ENCODE results near the gene KIF26B.
"Not testable (repeated sequence)": the region's sequence is repeated elsewhere in the genome, so short reads cannot be mapped to it uniquely, and the experiment has no call there.

The KIF26B gene

DNA sequence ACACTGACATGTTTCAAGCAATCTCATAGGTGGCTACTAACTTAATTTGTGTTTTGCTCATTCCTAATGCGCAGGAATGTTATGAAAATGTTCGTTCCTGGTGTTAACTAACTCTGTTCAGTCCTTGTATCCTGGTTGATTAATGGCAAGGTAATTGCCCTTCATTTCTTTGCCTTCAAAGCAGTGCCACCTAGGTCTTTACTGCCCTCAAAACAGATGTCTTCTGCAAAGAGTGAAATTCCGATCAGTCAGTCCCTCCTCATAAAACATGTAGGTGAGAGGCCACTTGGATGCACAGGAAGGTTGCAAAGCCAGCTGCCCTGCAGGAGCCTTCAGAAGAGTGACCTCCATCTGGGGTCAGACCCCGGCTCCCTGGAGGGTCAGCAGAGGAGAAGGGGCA, 179.4 kb downstream of the KIF26B start:
- DNase-seq (ENCODE audit: low read depth): no peak
- H3K4me3 ChIP-seq (ENCODE audit: low read depth, low read length): no peak overlapping the region
- TF ChIP-seq, protein P1, sequence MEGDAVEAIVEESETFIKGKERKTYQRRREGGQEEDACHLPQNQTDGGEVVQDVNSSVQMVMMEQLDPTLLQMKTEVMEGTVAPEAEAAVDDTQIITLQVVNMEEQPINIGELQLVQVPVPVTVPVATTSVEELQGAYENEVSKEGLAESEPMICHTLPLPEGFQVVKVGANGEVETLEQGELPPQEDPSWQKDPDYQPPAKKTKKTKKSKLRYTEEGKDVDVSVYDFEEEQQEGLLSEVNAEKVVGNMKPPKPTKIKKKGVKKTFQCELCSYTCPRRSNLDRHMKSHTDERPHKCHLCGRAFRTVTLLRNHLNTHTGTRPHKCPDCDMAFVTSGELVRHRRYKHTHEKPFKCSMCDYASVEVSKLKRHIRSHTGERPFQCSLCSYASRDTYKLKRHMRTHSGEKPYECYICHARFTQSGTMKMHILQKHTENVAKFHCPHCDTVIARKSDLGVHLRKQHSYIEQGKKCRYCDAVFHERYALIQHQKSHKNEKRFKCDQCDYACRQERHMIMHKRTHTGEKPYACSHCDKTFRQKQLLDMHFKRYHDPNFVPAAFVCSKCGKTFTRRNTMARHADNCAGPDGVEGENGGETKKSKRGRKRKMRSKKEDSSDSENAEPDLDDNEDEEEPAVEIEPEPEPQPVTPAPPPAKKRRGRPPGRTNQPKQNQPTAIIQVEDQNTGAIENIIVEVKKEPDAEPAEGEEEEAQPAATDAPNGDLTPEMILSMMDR (IDR thresholded peaks at IDR 0.05; ENCODE audit: control insufficient read depth, extremely low read depth, insufficient read depth): no peak

DNA sequence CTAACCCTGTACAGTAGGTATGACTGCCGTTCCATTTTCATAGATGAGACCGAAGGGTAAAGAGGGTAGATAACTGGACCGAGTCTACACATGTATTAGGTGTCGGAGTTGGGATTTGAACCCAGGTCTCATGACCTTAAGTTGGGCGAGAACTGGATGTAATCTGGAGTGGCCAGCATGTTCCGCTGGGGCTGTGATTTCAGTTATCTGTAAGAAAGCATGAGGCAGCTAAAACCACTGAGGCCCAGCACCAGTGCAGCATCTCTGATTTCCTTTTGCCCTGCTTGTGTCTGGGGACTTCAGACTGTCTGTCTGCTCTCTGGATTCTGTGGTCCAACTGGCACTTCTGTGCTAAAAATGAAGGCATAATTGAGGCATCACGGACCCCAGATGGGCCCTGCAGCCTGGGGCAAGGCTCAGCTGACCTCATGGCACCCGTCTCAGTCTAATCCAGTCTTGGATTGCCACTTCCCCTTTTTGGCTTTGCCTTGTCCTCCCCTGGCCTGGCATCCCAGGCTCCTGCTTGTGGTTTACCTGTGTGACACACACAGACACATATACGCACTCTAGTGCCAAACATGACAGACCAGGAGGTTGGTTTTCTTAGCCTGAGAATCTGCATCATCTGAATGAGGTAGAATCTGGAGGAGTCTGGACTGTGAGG, 180.2 kb downstream of the KIF26B start:
- no peak overlapping the region for H3K4me3 ChIP-seq (ENCODE audit: low read depth, low read length)
- no peak for DNase-seq (ENCODE audit: low read depth)
- TF ChIP-seq, protein P1 (IDR thresholded peaks at IDR 0.05; ENCODE audit: control insufficient read depth, extremely low read depth, insufficient read depth): no peak

DNA sequence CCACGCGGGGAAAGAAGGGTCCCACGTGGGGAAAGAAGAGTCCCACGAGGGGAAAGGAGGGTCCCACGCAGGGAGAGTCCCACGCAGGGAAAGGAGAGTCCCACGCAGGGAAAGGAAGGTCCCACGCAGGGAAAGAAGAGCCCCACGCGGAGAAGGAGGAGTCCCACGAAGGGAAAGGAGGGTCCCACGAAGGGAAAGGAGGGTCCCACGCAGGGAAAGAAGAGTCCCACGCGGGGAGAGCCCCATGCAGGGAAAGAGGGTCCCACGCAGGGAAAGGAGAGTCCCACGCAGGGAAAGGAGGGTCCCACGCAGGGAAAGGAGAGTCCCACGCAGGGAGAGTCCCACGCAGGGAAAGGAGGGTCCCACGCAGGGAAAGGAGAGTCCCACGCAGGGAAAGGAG, 180.9 kb downstream of the KIF26B start:
- not testable (repeated sequence) for H3K4me3 ChIP-seq (ENCODE audit: low read depth, low read length); DNase-seq (ENCODE audit: low read depth)

DNA sequence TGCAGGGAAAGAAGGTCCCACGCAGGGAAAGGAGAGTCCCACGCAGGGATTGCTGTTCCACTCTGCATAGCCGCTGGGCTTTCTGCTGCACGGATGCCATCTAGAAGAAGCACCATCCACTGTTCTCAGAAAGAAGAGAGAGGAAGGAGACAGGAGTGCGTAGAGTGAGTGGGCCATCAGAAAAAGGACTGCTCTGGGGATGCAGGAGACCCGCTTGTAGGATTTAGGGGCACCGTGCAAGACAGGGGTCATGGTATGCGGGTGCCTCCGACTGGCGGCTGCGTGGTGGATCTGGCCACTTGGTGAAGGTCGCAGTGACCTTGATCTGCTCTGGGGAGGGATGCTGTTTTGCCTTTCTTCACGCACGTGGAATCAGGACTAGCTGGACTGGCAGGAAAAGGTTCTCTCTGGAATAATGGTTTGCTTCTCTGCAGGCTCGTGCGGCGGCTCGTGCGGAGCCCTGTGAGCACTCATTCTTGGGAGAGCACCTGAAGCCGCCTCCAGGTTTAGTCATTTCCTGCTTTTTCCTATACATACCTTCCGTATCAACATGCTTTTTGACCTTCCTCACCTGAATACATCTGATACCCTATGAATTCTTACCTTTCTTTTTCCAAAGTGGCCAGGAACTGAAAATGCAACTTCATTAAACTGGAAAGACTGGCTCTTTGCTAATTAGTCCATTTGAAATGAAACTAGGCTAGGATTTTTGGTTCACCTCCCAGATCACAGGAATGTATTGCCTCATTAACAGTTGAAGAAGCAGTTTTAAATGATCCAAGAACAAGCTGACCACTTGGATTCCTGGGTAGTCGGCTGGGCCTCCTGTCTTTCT, 181.6 kb downstream of the KIF26B start:
- TF ChIP-seq, protein P1 (IDR thresholded peaks at IDR 0.05; ENCODE audit: control insufficient read depth, extremely low read depth, insufficient read depth): no peak
- H3K4me3 ChIP-seq (ENCODE audit: low read depth, low read length): no peak overlapping the region
- DNase-seq (ENCODE audit: low read depth): no peak

DNA sequence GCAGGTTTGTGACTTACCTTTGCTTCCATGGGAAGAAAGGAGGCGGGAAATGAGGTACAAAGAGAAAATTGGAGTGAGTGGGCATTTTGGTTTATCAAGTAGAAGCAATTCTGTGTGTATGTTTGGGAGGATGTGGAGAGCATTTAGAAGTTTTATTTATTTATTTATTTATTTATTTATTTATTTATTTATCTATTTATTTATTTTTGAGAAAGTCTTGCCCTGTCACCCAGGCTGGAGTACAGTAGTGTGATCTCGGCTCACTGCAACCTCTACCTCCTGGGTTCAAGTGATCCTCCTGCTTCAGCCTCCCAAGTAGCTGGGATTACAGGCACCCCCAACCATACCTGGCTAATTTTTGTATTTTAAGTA, 182.2 kb downstream of the KIF26B start:
- DNase-seq (ENCODE audit: low read depth); H3K4me3 ChIP-seq (ENCODE audit: low read depth, low read length): not testable (repeated sequence)

DNA sequence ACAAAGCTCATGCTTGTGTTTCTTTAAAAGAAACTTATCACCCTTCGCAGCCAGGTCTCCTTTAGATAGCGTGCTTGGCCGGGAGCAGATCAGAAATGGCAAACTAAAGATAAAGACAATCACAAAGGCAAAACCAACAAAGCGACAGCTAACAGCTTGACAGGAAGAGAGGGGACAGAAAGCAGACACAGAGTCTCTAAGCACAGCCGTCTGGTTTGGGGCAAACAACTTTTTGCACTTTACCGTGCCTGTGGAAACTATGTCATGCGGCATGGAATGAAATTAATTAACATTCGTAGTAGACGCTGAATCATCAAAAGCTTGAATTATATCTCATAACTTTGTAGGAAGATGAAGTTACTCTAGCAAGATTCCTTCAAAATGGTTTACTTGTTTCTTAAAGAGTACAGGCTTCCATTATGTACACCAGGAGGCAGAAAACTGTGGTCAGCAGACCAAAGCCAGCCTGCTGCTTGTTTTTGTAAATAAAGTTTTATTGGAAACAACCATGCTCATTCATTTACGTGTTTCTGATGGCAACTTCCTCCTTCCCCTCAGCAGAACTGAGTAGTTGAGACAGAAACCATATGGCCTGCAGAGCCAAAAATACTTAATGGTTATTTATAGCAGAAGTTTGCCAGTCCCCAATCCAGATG, 183.2 kb downstream of the KIF26B start:
- TF ChIP-seq, protein P1 (IDR thresholded peaks at IDR 0.05; ENCODE audit: control insufficient read depth, extremely low read depth, insufficient read depth): no peak
- no peak overlapping the region for H3K4me3 ChIP-seq (ENCODE audit: low read depth, low read length)
- DNase-seq (ENCODE audit: low read depth): no peak

DNA sequence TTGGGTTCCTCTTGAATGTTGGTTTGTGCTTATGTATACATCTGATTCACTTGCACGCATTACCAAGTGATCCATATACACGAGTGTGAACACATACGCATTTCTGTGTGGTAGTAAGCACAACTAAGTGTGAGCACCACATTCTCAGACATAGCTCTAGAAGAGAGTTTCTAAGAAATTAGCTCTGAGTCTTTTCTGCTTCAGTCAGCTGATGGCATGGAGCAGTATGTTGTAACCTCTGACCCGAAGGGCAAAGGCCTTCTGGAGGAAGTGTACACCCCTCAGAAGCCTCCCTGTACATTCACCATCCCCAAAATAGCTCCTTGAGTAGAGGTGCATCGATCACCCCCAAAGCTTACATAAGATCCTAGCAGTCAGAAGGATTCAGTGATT, 183.7 kb downstream of the KIF26B start:
- DNase-seq (ENCODE audit: low read depth): no peak
- H3K4me3 ChIP-seq (ENCODE audit: low read depth, low read length): no peak overlapping the region
- TF ChIP-seq, protein P1 (IDR thresholded peaks at IDR 0.05; ENCODE audit: control insufficient read depth, extremely low read depth, insufficient read depth): no peak

Data from LNCaP clone FGC (cell line).